NCI-H82 treated with DMSO at 0.1 percent for 48 hours (cell line): ENCODE data around the gene BLMH.
A peak's percentile ranks its signal among the peaks of the same experiment; 100 is the strongest.
"Not testable (repeated sequence)": the region's sequence is repeated elsewhere in the genome, so short reads cannot be mapped to it uniquely, and the experiment has no call there.

Experiments
- DNase-seq: peaks from one replicate; lab custom pipeline; 2025; ENCODE audit not compliant: unreplicated experiment; lab: John Stamatoyannopoulos, UW

BLMH gene

DNA sequence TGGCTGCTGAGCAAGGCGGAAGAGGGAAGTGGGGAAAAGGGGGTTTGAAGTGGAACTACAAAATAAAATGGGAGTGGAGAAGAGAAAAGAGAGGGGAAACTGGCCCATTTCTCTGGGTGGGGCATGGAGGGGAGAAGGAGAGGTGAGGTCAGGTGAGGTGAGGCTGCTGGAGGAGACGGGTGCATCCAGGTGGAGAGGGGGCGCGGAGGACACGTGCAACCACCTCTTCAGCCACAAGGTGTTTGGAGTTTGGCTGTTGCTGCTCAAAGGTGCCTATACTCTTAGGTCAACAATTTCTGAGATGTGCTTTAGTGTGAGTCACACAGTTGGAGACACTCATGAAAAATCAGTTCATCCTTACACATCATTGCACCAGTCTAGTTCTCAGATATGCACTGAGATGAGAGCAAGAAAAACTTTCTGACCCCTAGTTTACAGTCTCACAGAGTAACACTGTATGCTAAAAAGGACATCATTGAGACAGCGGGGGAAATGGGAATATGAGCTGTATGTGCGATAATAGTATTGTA, 61.1 kb downstream of the BLMH start:
- no peak for DNase-seq

DNA sequence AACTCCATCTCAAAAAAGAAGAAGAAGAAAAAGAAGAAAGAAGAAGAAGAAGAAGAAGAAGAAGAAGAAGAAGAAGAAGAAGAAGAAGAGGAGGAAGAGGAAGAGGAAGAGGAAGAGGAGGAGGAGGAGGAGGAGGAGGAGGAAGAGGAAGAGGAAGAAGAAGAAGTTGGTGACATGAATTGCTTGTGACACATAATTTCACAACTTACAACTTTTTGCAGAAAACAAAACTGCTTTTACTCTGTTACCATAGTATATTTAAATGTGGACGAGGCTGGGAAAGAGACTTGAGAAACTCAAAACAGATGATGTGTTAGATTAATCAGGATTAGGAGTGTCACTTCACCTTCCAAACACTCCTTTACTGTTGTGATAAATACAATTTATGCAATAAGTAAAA, 61.7 kb downstream of the BLMH start:
- DNase-seq = not testable (repeated sequence)

DNA sequence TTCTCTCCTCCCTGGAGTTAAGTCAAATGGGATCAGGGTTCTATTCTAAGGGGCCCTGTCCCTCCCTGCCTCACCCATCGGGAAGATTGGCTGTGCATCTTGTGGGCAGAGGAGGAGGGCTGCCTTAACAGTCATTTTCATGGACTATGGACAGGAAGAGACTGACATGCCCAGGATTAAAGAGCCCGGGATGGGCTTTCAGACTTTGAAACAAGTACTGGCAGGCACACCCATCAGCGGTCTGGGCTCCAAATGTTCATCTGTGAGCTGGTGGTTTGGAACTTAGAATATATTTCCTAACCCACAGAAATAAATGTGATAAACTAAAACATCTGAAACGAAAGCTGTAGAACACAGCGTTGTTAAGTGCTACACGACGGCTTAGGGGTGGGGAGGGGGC, 62.7 kb downstream of the BLMH start:
- DNase-seq = no peak

DNA sequence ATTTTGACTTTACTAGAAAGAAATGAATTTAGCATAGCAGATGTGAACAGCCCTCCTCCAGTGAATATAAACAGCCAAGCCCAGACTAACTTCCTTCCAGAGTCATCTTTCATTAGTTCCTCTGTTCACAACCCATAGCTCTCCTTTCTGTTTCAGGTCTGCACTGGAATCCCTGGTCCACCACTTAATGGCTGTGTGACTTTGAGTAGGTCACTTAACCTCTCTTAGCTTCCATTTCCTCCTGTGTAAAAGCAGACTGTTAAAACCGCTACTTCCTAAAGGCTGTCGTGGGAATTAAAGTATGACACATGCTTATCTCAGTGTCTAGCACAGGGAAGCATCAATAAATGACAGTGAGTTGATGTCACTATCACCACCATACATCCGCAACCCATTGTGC, 63.7 kb downstream of the BLMH start:
- DNase-seq = no peak

DNA sequence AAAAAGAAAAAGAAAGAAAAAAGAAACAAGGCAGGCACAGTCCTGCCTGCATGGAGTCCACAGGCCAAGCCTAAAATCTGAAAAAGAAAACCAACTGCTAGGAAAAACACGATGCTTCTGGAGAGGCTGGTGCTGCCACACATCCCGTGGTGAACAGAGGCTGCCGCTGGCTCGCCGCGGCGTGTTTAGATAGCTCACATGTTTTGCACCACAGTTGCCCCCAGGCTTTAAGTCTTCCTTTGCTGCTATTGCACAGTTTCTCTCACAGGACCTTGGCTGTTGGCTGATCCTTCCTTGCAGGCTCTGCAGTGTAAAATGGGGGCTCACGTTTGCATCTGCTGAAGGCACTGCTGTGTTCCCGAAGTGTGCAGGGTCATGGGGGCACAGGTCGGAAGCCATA, 64.9 kb downstream of the BLMH start:
- DNase-seq = no peak

DNA sequence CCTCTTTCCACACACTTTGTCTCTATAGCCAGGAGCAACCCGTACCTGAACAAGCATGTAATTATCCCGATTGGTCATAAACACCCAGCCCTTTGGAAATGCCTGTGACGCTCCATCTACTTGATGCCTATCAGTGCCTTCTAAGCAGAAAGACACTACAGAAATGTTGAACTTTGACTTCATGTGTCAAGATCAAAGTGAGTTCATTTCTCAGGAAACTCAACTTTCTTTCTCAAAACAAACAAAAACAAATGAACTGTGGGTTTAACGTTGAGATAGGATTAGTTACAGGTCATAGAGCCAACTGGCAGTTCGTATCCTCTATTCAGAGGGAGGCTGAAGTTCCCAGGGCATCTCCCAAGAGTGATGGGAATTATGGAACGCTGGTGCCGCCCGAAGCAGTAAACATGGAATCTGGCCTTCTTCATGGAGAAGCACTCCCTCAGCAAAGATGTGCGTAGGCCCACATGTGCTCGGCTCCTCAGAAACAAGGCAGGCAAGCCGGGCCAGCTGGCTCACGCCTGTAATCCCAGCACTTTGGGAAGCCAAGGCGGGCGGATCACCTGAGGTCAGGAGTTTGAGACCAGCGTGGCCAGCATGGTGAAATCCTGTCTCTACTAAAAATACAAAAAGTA, 65.7 kb downstream of the BLMH start:
- DNase-seq = no peak

DNA sequence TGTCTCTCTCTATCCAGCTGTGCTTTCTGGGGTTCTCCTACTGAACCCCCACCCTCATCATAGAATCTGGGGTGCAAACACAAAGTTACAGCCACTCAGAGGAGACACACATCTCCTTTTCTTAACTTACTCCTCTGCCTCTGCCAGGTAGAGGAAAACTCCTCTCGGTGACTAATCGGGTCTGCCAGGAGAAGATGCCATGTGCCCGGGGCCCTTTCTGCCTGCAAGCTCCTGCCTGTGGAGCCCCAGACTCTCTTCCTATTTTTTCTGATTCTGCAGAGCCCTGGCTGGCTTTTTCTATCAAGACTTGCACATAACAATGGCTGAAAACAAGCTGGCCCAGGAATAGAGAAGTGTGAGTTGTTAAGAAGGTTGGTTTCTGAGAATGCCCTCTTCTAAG, 66.6 kb downstream of the BLMH start:
- DNase-seq = no peak

DNA sequence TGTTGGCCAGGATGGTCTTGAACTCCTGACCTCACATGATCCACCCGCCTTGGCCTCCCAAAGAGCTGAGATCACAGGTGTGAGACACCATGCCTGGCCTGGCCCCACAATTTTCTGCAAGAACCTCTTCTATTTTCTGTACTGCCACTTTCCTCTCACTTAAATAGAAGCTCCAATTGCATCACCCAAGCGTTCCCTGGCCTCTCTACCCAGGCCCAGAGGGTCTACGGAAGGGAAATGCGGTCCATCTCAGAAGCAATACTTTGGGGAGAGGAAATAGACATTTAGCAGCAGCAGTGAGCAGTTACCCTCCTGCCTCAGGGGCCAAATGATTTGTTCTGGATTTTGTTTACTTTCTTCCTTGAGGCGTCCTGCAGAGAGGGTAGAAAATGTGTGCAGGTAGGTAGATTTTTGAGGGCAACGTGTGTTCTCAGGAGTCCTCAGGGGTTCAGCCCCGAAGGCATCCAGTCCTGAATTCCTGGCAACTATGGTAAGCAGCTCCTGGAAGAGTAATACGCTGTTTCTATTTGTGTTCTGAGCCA, 67.3 kb downstream of the BLMH start:
- DNase-seq = no peak

DNA sequence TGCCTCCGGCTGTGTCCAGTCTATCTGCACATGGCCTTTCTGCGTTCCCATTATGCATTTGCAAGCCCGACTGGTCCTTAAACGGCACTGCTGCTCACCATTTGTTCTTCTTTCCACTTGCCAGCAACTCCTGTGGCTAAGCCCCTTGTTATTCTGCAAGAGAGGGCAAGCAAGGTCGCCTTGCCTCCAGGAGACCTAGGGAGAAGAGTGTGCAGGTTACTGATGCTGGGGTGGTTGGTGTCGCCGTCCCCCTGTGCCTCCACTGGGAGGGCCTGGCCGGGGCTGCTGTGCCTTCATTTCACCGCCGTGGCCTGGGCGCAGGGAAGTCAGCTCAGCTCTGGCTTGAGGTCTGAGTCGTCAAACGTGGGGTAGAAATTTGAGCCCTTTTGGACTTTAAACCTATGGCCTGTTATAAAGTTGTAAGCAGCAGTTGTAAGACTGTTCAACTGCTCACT, 69.0 kb downstream of the BLMH start:
- no peak for DNase-seq

DNA sequence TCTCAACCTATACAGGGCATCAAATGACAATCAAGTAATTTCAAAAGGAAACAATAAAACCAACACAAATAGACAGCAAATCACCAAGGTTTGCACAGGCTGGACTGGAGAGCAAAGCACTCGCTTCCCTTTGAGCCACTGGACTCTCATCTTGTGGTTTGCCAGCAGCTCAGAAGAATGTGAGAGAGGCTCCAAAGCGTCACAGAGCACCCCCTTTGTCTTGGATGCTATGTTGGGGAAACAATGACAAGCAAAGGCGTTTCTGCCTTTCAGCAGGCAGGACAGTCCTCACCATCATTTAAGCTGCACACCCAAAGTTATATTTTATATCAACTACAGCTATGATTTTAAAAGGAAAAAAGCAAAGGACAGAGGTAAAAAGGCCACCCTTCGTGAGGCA, 69.5 kb downstream of the BLMH start:
- DNase-seq = no peak

DNA sequence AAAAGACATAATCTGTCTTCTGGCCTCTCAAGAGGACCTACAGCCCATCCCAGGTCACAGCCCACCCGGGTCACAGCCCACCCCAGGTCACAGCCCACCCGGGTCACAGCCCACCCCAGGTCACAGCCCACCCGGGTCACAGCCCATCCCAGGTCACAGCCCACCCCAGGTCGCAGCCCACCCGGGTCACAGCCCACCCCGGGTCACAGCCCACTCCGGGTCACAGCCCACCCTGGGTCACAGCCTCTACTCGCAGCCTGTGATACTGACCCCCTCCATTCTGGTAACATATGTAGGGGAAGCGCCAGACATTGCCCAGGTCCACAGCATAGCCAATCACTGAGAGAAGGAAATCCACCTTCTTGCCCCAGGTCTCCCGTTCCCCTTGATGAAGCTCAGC, 70.4 kb downstream of the BLMH start:
- no peak for DNase-seq

DNA sequence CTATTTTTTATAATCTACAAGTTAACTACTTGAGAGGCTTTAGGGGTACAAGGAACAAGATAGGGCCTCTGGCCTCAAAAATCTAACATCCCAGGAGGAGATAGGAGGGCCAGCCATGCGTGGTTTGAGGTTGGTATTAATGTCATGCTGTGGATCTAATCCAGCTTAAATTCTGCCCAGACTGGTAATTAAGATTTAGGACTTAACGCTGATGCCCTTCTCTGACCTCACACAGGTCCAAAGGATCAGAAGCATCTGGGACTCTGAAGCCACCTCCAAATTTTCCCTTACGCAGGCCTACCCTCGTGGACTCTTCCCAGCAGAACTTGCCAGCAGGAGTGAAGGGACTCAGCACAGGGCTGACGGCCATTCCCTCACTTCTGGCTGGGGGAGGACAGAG, 71.3 kb downstream of the BLMH start:
- peak; percentile 88 for DNase-seq

DNA sequence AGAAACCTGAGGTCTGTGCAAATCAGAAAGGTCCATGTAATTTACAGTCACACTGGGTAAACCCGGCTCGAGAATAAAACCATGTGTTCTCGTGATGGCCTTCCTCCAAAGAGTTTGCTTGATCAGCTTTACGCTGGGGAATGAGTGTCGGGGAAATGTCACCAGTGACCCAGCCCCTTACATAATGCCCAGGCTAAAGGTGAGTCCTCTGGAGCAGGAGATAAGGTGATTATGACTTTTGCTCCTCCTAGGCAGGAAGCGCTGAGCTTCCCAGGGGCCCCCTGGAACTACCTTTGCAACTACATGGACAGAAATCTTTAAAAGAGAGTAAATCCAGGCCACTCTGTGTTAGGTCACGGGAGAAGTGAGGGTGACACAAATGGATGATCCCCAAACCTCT, 71.9 kb downstream of the BLMH start:
- DNase-seq = no peak

DNA sequence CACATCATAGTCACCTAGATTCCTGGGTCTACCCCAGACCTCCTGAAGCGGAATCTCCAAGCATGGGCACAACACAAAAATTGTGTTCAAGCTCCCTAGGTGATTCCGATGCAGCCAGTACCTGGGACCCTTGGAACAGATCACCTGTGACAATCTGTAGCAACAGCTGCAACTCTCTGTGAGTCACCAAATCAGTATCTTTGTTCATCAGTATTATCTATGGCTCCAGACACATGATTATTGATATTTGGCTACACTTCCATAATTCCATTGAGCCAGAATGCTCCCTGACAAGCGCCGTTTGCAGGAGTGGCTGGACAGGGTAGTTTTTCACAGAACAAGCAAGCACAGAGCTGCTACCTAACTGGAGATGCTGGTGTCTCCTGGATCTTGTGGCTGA, 72.4 kb downstream of the BLMH start:
- no peak for DNase-seq

DNA sequence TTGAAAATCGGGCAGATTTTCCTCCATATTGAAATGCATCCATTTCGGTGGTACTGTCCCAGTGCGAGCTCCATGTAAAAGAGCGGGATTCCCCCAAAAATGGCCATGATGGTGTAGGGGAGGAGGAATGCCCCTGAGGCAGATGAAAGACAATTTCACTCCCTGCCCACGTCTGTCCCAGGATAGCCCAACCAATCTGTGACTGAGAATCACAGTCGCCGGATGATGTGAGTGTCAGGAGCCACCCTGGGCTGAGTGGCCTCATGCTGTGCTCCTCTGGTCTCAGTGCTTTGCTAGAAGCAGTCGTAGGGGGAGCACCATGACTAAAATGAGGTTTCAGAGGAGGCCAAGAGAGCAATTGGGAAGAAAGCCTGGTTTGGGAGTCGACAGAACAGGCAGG, 72.9 kb downstream of the BLMH start:
- no peak for DNase-seq

DNA sequence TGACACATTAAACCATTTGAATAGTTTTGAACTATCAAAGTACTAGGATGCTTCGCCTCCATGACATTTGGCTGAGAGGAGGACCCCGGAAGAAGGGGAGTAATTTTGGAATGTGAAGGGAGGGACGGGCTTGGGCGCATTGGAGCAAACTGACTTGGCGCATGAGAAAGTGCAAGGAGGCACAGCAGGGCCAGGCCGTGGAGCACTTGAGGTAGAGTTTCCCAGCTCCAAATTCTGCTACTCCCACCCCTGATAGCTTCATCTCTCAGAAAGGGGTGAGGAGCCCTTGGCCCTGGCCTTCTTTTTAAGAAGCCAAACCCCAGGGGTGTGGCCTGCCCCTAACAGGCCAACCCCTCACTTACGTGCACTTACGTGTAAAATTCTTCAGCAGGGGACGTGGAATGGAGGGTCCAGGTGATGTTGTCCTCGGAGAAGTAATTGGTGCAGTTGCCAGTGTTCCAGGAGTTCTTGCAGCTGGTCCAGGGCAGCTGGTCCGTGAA, 73.9 kb downstream of the BLMH start:
- no peak for DNase-seq

DNA sequence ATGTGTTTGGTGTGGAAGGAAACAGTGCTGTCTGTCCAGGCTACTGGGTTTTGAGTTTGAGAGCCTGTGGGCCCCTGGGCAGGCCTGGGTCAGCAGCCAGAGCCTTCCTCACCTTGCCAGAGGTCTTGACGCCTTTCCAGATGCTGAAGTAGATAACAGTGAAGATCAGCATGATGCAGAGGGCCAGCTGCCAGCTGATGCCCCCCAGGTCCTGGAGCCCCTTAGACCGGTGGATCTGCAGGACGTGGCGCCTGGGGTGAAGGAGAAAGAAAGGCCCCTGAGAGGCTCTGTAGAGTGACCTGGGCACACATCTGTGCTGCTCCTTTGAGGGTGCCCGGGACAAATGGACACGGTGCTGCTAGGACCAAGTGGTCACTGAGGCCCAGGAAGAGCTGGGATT, 74.7 kb downstream of the BLMH start:
- DNase-seq = no peak

DNA sequence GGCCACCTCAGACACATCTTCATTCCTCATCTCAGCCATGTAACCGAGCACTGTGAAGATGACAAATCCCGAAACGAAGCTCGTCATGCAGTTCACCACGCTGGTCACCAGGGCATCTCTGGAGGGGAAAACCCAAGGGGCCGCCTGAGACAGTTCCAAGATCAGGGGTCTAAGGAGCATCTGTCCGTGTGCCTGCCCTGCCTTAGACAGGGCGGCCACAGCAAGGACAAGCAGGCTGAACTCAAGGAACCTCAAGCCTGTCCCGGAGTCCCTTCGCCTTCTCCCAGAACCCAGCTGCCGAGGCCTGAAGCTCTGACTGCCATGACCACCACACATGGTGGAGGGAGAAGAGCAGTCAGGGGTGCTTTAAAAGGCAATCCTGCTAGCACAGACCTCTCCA, 79.0 kb downstream of the BLMH start:
- DNase-seq = no peak

DNA sequence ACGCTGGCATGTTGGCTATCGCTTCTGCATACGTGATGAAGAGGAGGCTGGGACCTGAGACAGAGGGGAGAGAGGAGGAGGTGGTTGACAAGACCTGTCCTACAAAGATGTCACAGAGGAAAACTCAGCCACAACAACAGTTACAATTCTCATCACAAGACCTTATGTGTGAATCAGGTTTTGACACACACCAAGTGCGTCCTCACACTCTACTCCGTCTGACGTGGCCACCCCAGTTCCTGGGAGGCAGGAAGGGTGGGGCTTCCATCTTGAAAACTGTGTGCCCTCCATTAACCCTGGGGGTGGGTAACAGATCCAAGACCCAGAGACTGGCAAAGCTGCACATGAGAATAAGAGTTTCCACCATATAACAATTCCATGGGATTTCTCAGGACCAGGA, 80.4 kb downstream of the BLMH start:
- no peak for DNase-seq

DNA sequence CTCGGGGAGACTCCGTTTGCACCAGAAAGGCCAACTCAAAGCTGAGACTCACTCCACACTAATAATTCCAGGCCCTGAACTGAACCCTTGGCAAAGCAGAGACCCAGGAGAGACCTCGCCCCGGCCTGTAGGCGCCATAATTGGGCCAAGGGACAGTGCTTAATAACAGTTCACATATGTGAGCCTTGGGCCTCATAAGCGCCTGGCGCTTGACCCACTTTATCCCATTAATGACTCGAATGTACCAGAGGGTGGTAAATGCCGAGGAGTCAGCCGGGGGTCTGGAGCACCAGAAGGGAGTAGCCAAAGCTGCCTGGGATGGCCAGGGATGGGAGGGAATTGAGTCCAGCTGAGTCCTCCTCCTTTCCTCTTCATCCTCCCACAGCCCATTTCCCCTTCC, 80.8 kb downstream of the BLMH start:
- no peak for DNase-seq

DNA sequence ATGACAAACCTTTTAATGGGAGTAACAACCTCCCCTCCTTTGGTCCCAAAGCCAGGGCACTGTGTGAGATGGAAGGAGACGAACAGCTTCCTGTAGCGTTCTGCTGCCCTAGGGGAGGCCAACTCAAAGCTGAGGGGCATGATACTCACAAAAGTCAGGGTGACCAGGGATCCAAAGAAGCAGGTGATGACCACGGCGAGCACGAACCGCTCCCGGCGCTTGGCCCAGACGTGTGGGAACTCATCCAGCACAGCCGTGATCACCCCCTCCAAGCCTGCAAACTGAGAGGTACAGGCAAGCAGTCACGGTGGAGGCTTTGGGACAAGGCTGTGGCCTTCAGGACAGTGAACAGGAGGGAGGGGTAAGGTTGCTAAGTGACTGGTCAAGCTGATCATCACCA, 81.4 kb downstream of the BLMH start:
- no peak for DNase-seq

DNA sequence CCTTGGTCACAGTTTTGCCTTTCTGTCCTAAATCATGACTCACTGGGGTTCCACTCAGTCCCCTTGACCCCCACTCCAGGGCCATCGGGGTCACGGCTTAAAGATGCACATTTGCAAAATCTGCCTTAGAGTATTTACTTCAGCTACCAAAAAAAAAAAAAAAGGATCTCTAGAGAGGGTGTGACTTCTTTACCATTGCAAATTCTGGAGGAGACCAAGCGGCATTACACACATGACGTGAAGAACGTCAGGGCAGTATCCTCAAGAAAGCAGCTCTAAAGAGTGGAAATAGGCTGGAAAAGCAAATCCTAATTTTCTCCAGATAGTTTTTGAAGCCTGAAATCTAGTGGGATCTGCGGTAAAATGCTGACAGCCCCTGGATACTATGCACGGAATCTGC, 81.8 kb downstream of the BLMH start:
- no peak for DNase-seq

DNA sequence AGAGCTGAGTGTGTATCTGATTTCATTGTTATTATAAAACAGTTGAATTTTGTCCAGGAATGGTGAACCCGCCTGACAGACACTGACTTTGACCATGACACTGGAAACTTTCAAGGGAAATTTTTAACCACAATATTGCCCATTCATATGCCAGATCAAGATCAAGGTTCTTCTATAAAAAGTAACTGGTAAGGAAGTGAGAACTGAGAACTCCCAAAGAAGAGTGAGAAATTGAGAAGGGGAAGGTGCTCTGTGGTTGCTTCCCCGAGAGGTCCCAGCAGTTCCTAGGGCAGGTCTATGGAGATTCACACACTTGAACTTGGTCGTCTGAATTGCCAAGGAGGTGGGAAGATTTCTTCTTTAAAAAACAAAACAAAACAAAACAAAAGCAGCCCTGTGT, 83.5 kb downstream of the BLMH start:
- DNase-seq = no peak
